Activated B cell treated with CpG ODN at 0.5 μM for 24 hours (primary cell): ENCODE results near the gene EN2. TPM values are rescaled to one million over a fixed set of nuclear protein-coding genes. Genes with fewer than 3 reads are reported as not detected.

Experiments used
- ATAC-seq: fragments of 200-7000 bp; cut with Tn5 transposase; one replicate; pipeline ENCODE4 v1.10.0; 2021; ENCODE audit warnings: low read depth, mild to moderate bottlenecking, moderate library complexity
- CTCF ChIA-PET: fragments of 350-600 bp; sonication (Branson Sonifier 250); formaldehyde crosslinking; loops from one replicate; lab custom pipeline; 2021; ENCODE audit warnings: antibody characterized with exemption; lab: Charles Lee
- POLR2A ChIA-PET: fragments of 350-600 bp; sonication (Branson Sonifier 250); formaldehyde crosslinking; loops from one replicate; lab custom pipeline; 2021; ENCODE audit warnings: antibody characterized with exemption; lab: Charles Lee
- DNase-seq: peaks from one replicate; pipeline ENCODE4 v3.0.0; 2022
- H3K27ac Mint-ChIP-seq: one replicate; pipeline ENCODE4 v1.8.0; 2020; ENCODE audit warnings: mixed read lengths
- H3K27me3 Mint-ChIP-seq: one replicate; pipeline ENCODE4 v1.8.0; 2021; ENCODE audit warnings: mixed read lengths
- H3K36me3 Mint-ChIP-seq: one replicate; pipeline ENCODE4 v1.8.0; 2021; ENCODE audit warnings: low read depth, mixed read lengths
- H3K4me1 Mint-ChIP-seq: one replicate; pipeline ENCODE4 v1.8.0; 2021; ENCODE audit warnings: mixed read lengths
- H3K4me3 Mint-ChIP-seq: one replicate; pipeline ENCODE4 v1.8.0; 2020; ENCODE audit warnings: mild to moderate bottlenecking, mixed read lengths
- H3K9me3 Mint-ChIP-seq: one replicate; pipeline ENCODE4 v1.8.0; 2020; ENCODE audit warnings: mixed read lengths
- intact Hi-C: fragments of 100-400 bp; cut with micrococcal nuclease; formaldehyde crosslinking; loops from one replicate; pipeline ENCODE4 v1.15.1; 2024
- total RNA-seq: library from RNA; stranded (reverse); gene quantifications from 2 replicates; pipeline ENCODE4 v1.2.3, GENCODE V29; 2022
- TF ChIP-seq, protein P1 (sequence below): fragments of 200-600 bp; IDR thresholded peaks from one replicate; pipeline ENCODE4 v1.8.0; 2022; ENCODE audit warnings: antibody characterized with exemption, mild to moderate bottlenecking

Gene EN2
- total RNA-seq, 1 donor from 2014 or later: not detected

DNA sequence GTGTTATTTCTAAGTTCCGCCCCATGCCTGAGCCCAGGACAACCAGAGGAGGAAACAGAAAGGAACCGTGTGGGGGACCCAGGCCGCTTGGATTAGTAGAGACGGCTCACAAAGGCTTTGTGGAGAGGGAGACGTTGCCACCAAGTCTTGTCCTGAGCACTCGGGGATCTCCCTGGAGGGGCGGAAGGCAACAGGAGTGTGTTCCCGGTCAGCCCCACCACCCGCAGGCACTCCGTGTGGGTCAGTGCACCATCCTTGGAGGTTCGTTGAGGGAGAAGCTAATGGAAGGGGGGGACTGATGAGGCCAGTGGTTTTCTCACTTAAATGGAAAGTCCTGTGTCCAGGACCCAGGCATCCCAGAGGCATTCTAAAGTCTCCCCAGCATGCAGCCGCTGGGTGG is 26.7 kb upstream of the EN2 start:
- intact Hi-C loops: no loop called here
- no peak for DNase-seq
- POLR2A ChIA-PET: no interaction called here
- no peak overlapping the region for H3K27ac Mint-ChIP-seq
- H3K4me1 Mint-ChIP-seq: no peaks in the 10 kb centered on the region
- no peaks in the 10 kb centered on the region for H3K9me3 Mint-ChIP-seq
- CTCF ChIA-PET: no interaction called here
- no peak overlapping the region for H3K4me3 Mint-ChIP-seq
- no peaks in the 10 kb centered on the region for H3K36me3 Mint-ChIP-seq
- TF ChIP-seq, protein P1, sequence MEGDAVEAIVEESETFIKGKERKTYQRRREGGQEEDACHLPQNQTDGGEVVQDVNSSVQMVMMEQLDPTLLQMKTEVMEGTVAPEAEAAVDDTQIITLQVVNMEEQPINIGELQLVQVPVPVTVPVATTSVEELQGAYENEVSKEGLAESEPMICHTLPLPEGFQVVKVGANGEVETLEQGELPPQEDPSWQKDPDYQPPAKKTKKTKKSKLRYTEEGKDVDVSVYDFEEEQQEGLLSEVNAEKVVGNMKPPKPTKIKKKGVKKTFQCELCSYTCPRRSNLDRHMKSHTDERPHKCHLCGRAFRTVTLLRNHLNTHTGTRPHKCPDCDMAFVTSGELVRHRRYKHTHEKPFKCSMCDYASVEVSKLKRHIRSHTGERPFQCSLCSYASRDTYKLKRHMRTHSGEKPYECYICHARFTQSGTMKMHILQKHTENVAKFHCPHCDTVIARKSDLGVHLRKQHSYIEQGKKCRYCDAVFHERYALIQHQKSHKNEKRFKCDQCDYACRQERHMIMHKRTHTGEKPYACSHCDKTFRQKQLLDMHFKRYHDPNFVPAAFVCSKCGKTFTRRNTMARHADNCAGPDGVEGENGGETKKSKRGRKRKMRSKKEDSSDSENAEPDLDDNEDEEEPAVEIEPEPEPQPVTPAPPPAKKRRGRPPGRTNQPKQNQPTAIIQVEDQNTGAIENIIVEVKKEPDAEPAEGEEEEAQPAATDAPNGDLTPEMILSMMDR: no peak
- ATAC-seq: no peak
- H3K27me3 Mint-ChIP-seq: peaks cover 36% of the 10 kb centered on the region

DNA sequence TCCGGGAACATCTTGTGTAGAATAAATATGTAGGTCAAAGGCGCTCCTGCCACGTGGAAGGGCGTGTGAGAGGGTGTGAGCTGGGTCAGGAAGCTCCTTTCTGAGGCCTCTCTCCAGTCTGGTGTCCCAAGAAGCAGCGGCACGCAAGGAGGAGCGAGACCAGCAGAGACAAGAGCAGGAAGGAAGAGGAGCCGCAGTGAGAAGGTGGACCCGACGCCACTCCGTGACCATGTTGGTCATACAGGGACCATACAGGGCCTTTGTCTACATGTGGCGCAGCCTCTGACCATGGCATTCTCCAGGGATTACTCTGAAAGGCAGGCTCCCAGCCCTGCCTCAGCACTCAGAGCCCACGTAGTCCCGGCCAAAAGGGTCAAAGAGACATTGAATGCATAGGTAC is 26.2 kb upstream of the EN2 start:
- Mint-ChIP-seq H3K4me3 (no peak overlapping the region), H3K4me1 (no peaks in the 10 kb centered on the region), H3K27ac (no peak overlapping the region), H3K27me3 (peaks cover 40% of the 10 kb centered on the region), H3K9me3 (no peaks in the 10 kb centered on the region), H3K36me3 (no peaks in the 10 kb centered on the region)
- no peak for DNase-seq
- CTCF ChIA-PET: no interaction called here
- intact Hi-C loops: no loop called here
- ATAC-seq: no peak
- POLR2A ChIA-PET: no interaction called here
- TF ChIP-seq, protein P1: no peak

DNA sequence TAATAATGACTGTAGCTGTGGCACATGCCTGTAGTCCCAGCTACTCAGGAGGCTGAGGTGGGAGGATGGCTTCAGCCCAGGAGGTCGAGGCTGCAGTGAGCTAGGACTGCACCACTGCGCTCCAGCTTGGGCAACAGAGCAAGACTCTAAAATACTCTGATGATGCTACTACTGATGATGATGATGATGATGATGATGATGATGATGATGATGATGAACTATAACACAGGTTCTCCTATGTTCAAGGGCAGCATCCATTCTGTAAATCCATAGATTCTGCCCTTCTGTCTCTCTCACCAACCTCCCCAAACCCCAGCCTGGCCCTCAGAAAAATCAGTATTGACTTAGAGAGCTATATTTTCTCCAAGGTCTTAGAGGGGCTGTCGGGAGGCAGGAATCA is 22.8 kb upstream of the EN2 start:
- CTCF ChIA-PET: no interaction called here
- ATAC-seq (no peak), DNase-seq (no peak)
- Mint-ChIP-seq H3K9me3 (no peaks in the 10 kb centered on the region), H3K4me1 (no peaks in the 10 kb centered on the region), H3K4me3 (no peak overlapping the region), H3K27me3 (peaks cover 48% of the 10 kb centered on the region), H3K27ac (no peak overlapping the region), H3K36me3 (no peaks in the 10 kb centered on the region)
- POLR2A ChIA-PET: no interaction called here
- intact Hi-C loops: no loop called here
- TF ChIP-seq, protein P1: no peak

DNA sequence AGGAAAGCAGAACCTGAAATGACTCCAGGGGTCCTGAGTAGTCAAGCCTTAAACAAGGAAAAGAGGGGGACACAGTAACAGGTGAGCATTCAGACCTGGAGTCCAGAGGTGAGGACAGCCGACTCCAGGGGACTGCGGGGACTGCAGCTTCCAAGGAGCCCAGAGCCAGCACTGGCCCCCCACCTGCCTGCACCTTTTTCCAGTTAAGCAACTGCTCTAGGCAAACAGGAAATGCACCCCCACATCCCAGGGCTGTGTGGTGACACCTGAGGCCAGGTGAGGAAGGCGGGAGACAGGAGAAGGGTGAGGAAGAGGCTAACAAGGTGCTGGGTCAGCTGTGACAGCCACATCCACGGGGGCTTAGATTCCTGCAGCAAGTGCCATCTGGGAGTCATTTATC is 20.1 kb upstream of the EN2 start:
- ATAC-seq (no peak), DNase-seq (no peak)
- no peak overlapping the region for H3K27ac Mint-ChIP-seq
- no peaks in the 10 kb centered on the region for H3K9me3 Mint-ChIP-seq
- no peaks in the 10 kb centered on the region for H3K4me1 Mint-ChIP-seq
- no peaks in the 10 kb centered on the region for H3K36me3 Mint-ChIP-seq
- CTCF ChIA-PET: no interaction called here
- H3K4me3 Mint-ChIP-seq: no peak overlapping the region
- TF ChIP-seq, protein P1: no peak
- intact Hi-C loops: no loop called here
- peaks cover 58% of the 10 kb centered on the region for H3K27me3 Mint-ChIP-seq
- POLR2A ChIA-PET: no interaction called here

DNA sequence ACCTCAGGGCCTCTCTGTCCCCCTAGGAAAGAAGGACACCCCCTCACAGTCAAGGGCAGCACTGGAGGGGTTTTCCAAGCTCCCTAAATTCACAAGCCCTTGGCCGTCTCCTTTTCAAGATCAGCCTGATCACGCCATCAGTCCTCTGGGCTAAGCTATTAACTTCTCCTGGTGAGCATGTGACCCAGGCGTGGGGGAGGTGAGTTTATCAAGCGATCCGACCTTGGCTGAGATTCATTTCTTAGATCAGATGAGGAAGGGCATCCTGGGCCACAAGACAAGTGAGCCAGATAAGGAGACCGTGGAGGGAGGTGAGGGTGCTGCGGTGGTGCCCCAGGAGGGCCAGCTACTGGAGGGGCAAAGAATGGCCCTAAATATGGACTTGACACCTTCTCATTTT is 19.2 kb upstream of the EN2 start:
- ChIA-PET CTCF (no interaction called here), POLR2A (no interaction called here)
- TF ChIP-seq, protein P1: no peak
- no peak for DNase-seq
- Mint-ChIP-seq H3K4me3 (no peak overlapping the region), H3K27me3 (peaks cover 60% of the 10 kb centered on the region), H3K36me3 (no peaks in the 10 kb centered on the region), H3K27ac (no peak overlapping the region), H3K9me3 (no peaks in the 10 kb centered on the region), H3K4me1 (no peaks in the 10 kb centered on the region)
- ATAC-seq: no peak
- intact Hi-C loops: no loop called here
